GM10266 (cell line): Measurements from ENCODE around the gene DCLK2.

Experiments
- DNase-seq: peaks from one replicate; pipeline ENCODE4 v3.0.0; 2012; ENCODE audit errors: extremely low spot score
- CTCF ChIP-seq: IDR thresholded peaks from 2 replicates; pipeline ENCODE4 v1.5.1; 2012; ENCODE audit warnings: mild to moderate bottlenecking, low read depth; ENCODE audit not compliant: control insufficient read depth, insufficient read depth; ENCODE audit errors: missing control alignments

DCLK2 gene

GRCh38 chr4:150306719-150307118 lies 228.5 kb downstream of the DCLK2 start:
- DNase-seq = no peak
- no peak for TF ChIP-seq CTCF
